DOHH2 (cell line): ENCODE results near the gene HDHD2.

Source experiments
- H3F3A ChIP-seq: fragments of 200-600 bp; sonication (generic), shearing (Covaris generic); 2 replicates; pipeline ENCODE4 v1.6.0; 2016; ENCODE audit warnings: antibody characterized with exemption, mild to moderate bottlenecking; ENCODE audit not compliant: control insufficient read depth, insufficient read depth
- H3K27ac ChIP-seq: fragments of 200-600 bp; sonication (generic); 2 replicates; pipeline ENCODE4 v1.5.1; 2014; ENCODE audit warnings: low read depth, mild to moderate bottlenecking, low read length, moderate library complexity
- H3K27me3 ChIP-seq: fragments of 200-600 bp; sonication (generic); 2 replicates; pipeline ENCODE4 v1.6.1; 2014; ENCODE audit warnings: mild to moderate bottlenecking, low read length, mixed read lengths; ENCODE audit not compliant: control insufficient read depth
- H3K36me3 ChIP-seq: fragments of 200-600 bp; sonication (generic); 2 replicates; pipeline ENCODE4 v1.6.1; 2014; ENCODE audit warnings: mild to moderate bottlenecking, low read length, moderate library complexity, mixed read lengths; ENCODE audit not compliant: control insufficient read depth
- H3K4me1 ChIP-seq: fragments of 200-600 bp; sonication (generic); 2 replicates; pipeline ENCODE4 v1.6.1; 2014; ENCODE audit warnings: mild to moderate bottlenecking, low read length, mixed read lengths; ENCODE audit not compliant: control insufficient read depth
- H3K4me2 ChIP-seq: fragments of 200-600 bp; sonication (generic); 2 replicates; pipeline ENCODE4 v1.6.0; 2014; ENCODE audit warnings: mild to moderate bottlenecking, low read length, moderate library complexity
- H3K4me3 ChIP-seq: fragments of 200-600 bp; sonication (generic); 2 replicates; pipeline ENCODE4 v1.5.1; 2014; ENCODE audit warnings: mild to moderate bottlenecking, low read length, mixed read lengths
- H3K79me2 ChIP-seq: fragments of 200-600 bp; sonication (generic); 2 replicates; pipeline ENCODE4 v1.6.1; 2014; ENCODE audit warnings: mild to moderate bottlenecking, low read length, mixed read lengths; ENCODE audit not compliant: control insufficient read depth
- H3K9me2 ChIP-seq: fragments of 200-600 bp; sonication (generic); replicated peaks from 2 replicates; pipeline ENCODE4 v1.6.1; 2014; ENCODE audit warnings: mild to moderate bottlenecking, low read length, mixed read lengths; ENCODE audit not compliant: control insufficient read depth
- H3K9me3 ChIP-seq: fragments of 200-600 bp; sonication (generic); 2 replicates; pipeline ENCODE4 v1.6.1; 2014; ENCODE audit warnings: antibody characterized with exemption, low read length, mixed read lengths; ENCODE audit not compliant: control insufficient read depth, insufficient read depth
- H4K20me1 ChIP-seq: fragments of 200-600 bp; sonication (generic); 2 replicates; pipeline ENCODE4 v1.6.0; 2014; ENCODE audit warnings: low read depth, mild to moderate bottlenecking, antibody characterized with exemption, low read length, moderate library complexity; ENCODE audit not compliant: control insufficient read depth, insufficient read depth
- EZH2phosphoT487 ChIP-seq: fragments of 200-600 bp; sonication (generic); IDR thresholded peaks from 2 replicates; pipeline ENCODE4 v1.6.1; 2017; ENCODE audit warnings: borderline replicate concordance, mild to moderate bottlenecking, antibody characterized with exemption, low read length, moderate library complexity, mixed read lengths
- TF ChIP-seq, protein P1 (sequence below): fragments of 200-600 bp; sonication (generic); IDR thresholded peaks from one replicate; pipeline ENCODE4 v1.5.1; 2014; ENCODE audit warnings: antibody characterized with exemption, mild to moderate bottlenecking, low read depth, low read length; ENCODE audit not compliant: poor library complexity, severe bottlenecking

The HDHD2 gene

DNA sequence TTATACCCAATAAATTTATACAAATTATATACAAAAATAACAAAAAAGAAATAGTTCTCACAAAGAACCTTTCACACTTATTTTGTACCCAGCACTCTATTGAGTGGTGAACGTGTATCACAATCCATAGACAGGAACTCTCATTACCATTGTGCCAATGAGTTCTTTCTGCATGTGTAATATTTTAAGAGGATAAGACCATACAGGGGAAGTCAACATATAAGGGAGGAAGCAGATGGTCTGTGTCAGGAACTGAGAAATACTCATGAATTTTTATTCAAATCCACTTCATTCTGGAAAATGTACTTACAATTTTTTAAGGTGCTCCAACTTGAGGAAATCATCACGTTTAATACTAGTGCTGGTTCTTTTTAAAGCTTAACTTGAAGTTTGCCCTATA lies 87.8 kb downstream of the HDHD2 start:
- Histone ChIP-seq H3K4me2 (no peak overlapping the region), H4K20me1 (no peaks in the 10 kb centered on the region), H3K27ac (no peak overlapping the region)

More for the DNA sequence above, 87.8 kb downstream of the HDHD2 start:
- Histone ChIP-seq H3F3A (no peaks in the 10 kb centered on the region), H3K36me3 (peaks cover 4% of the 10 kb centered on the region; the same call in 1 of the 2 replicates), H3K4me3 (no peak overlapping the region), H3K9me3 (no peaks in the 10 kb centered on the region), H3K4me1 (no peaks in the 10 kb centered on the region), H3K9me2 (no peaks in the 10 kb centered on the region), H3K79me2 (no peaks in the 10 kb centered on the region), H3K27me3 (no peaks in the 10 kb centered on the region)
- TF ChIP-seq, protein P1, sequence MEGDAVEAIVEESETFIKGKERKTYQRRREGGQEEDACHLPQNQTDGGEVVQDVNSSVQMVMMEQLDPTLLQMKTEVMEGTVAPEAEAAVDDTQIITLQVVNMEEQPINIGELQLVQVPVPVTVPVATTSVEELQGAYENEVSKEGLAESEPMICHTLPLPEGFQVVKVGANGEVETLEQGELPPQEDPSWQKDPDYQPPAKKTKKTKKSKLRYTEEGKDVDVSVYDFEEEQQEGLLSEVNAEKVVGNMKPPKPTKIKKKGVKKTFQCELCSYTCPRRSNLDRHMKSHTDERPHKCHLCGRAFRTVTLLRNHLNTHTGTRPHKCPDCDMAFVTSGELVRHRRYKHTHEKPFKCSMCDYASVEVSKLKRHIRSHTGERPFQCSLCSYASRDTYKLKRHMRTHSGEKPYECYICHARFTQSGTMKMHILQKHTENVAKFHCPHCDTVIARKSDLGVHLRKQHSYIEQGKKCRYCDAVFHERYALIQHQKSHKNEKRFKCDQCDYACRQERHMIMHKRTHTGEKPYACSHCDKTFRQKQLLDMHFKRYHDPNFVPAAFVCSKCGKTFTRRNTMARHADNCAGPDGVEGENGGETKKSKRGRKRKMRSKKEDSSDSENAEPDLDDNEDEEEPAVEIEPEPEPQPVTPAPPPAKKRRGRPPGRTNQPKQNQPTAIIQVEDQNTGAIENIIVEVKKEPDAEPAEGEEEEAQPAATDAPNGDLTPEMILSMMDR = no peak
- no peak for TF ChIP-seq EZH2phosphoT487
